GM18505 (cell line): Measurements from ENCODE around the gene SOBP.
A peak's percentile ranks its signal among the peaks of the same experiment; 100 is the strongest.

Experiments
- ATAC-seq: cut with Tn5 transposase; IDR thresholded peaks from one replicate; pipeline ENCODE4 v1.9.1; 2021; ENCODE audit not compliant: unreplicated experiment
- POLR2A ChIP-seq: IDR thresholded peaks from 4 replicates; pipeline ENCODE4 v1.6.1; 2011; ENCODE audit warnings: borderline replicate concordance; ENCODE audit not compliant: insufficient read depth, insufficient read length; ENCODE audit errors: extremely low read depth

The SOBP gene

DNA sequence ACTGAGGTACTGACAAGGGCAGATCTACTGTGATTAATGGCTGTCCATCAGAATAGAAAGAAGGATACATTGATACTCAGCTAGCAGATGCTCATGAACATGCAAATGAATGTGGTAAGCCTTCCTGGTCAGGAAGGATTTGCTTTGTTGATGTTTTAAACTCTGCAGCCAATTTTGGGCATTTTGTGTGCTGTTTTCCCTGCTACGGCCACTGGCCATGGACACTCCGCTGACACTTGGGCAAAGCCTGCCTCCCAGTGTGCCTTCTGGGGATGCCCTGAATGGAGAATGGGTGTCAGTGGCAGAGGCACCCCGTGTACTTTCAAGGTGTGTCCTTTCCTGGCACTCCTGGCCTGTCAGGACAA, 113.1 kb downstream of the SOBP start:
- TF ChIP-seq POLR2A, result no peak
- no peak for ATAC-seq

DNA sequence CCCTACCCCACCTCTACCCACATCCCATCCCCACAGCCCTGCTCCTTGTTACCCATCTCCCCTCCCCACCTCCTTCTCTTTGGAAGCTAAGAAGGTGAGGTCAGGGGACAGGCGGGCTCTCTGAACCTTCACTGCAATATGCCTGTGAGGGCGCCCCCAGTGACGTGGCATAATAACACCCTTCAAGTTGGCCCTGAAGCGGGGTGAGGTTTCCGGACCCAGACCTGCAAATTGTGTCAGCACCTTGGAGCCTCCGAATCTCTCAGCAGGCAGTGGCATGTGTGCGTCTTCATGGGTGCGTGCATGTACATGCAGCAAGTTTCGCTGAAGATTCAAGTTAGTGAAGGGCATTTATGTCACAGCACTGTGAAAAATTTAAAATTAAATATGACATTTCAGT, 114.6 kb downstream of the SOBP start:
- ATAC-seq, result no peak
- TF ChIP-seq POLR2A, result no peak

DNA sequence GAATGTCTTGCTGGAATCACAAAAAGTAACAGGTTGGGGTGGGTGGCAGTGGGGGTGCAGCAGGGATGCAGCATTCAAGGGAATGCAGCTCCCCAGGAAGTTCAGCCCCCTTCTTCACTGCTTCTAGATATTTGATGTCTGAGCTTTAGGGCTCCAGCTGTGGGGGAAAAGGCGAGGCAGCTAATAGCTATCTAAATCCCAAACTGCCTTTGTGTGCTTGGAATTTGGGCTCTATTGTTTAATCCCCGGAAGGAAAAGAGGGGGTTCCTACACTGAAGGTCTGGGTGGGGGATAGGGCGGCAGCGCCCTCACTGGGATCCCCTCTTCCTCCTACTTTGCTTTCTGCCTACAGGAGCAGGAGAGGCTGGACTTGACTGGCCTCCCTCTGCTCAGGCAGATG, 116.5 kb downstream of the SOBP start:
- no peak for TF ChIP-seq POLR2A
- no peak for ATAC-seq

DNA sequence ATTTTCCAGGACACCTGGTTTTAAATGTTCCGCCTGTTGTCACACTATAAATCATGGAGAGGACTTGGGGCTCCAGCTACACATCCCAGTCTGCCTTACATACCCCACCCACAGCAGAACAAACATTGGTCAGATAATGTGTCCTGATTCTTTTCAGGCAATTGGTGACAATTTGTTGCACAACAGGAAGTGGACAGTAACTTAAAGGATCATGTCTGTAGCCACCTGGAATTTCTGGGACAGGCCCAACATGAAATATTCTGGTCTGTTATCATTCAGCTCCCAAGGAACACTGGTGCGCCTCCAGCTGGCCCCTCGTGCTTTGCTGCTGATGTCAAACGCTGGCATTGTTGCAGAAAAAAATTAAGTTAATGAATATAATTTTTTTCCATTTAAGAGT, 117.2 kb downstream of the SOBP start:
- no peak for ATAC-seq

DNA sequence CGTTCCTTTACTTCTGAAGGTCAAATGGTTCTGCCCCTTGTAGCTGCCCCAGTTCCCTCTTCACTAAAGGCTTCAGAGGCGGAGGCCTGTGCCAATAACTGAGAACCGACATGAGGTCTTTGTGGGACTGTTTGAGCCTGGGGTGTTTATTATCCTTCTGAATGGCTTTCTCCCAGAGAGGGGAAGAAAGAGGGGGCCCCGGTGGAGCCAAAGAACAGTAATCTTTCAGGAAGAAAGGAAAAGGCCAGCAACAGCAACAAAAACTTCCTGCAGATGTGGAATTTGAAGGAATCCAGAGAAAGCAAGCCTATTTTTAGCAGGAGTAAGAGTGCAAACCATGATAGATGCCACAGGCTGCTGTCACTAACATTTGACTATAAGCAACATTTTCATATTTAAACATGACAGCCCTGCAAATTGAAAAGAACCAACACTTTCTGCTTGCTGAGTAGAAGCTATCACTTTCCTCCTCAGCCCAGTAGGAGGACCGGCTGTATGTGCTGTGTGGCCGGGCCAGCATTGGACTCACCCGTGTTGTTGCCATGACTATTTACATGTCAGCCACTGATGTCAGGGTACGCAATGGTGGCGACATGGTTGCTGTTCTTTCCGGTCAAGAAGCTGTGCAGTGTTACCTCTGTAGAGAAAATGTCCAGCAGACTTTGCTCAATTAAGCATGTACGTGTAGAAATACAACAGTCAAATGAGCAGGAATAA, 121.3 kb downstream of the SOBP start:
- no peak for ATAC-seq
- TF ChIP-seq POLR2A, result no peak

More for the DNA sequence above, 117.2 kb downstream of the SOBP start:
- no peak for TF ChIP-seq POLR2A

DNA sequence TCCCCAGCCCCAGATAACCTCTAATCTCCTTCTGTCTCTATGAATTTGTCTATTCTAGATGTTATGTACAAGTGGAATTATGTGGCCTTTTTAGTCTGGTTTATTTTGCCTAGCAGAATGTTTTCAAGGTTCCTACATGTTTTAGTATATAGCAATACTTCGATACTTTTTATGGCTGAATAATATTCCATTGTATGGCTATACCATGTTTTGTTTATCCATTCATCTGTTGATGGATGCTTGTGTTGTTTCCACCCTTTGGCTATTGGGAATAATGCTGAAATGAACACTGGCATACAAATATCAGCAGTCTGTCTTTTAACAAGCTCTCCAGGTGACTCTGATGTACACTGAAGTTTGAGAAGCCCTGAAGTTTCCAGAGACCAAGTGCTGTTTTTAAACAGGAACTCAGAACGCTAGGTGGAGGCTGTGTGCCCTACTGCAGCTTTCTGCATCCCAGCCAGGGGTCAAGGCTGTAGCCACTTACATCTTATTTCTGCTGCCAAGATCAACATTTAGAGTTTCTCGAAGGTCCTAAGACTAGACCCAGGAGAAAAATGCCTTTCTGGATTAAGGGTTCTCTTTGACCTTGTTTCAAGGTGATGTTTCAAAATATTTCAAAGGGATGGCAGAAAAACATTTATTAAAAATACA, 123.0 kb downstream of the SOBP start:
- ATAC-seq, result no peak
- TF ChIP-seq POLR2A, result no peak

DNA sequence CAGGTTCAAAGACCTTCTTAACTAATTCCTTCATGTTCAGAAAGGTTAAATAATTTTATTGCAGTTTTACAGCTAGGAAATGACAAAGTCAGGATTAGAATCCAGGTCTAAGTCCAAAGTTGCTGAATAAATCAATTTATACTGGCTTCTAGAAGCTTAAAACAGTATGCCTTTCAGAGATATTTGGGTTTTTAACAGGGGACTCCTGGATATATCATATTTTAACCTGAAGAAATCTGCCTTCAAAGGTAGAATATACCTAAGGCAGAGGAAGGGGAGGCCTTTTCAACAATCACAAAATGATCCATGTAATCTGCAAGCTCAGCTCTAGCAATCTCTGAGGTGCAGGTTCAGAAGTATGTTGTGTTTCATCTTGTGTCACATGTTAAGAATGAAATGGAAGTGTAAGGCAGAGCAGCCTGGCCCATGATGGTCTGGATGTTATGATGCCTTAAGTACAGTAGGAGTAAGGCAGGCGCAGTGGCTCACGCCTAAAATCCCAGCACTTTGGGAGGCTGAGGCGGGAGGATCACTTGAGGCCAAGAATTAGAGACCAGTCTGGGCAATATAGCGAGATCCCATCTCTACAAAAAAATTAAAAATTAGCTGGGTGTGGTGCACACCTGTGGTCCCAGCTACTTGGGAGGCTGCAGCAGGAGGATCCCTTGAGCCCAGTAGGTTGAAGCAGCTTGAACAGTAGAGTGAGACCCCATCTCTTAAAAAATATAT, 123.9 kb downstream of the SOBP start:
- TF ChIP-seq POLR2A, result no peak
- no peak for ATAC-seq

DNA sequence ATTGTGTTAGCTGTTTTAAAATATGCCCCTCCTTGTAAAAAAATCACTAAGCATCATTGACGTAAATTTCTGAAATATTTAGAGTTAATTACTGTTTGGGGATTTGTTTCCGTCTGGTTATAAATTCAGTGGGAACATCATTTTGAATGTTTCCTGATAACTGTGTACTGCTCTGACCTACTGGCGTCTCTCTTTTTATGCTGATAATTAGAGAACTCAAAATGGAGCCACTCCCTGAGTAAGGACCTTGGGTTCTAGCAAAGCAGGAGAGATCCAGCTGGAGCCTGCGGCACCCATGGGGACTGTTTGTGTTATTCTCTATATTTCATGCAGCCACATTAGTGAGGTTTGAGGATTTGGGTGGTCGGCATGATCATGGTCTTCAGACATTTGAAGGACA, 124.9 kb downstream of the SOBP start:
- no peak for ATAC-seq
- TF ChIP-seq POLR2A, result no peak

DNA sequence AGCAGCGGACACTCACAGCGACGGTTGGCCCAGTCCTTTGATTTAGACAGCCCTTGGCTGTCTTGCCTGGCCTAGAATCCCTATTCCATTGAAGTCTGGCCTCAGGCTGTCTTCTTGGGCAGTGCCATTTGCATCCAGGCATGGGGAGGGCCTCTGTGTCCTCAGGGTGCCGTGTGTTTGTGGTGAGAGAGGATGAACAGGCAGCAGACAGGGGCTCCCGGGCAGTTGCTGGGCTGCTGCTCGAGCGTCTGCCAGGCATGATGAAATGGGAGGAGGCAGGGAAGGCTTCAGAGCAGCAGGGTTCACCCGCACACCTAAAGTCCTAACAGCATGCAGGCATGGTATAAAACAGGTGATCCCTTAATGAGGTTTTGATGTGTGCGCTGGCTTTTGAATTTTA, 126.9 kb downstream of the SOBP start:
- no peak for TF ChIP-seq POLR2A
- ATAC-seq, result no peak

DNA sequence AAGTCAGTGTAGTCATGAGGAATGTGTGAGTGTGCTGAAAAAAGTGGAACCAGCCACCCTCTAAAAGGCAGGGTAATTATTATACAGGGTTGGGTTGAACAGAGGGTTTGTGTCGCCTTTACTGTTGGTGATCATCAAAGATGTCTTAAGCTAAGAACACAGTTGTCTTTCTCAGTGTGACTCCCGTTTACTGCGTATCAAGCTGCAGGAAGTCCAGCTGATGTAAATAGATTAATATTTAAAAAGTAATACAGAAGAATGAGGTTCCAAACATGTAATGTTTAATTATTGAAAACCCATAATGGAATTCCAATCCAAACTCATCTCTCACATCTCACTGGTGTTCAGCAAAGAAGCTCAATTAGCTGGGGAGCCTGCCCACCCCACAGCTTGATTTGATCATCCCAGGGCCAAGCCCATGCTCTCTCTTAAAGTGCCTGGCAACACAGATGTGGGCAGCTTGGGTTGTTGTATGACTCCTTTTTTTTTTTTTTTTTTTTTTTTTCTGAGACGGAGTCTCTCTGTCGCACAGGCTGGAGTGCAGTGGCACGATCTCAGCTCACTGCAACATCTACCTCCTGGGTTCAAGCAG, 127.5 kb downstream of the SOBP start:
- no peak for TF ChIP-seq POLR2A
- no peak for ATAC-seq

DNA sequence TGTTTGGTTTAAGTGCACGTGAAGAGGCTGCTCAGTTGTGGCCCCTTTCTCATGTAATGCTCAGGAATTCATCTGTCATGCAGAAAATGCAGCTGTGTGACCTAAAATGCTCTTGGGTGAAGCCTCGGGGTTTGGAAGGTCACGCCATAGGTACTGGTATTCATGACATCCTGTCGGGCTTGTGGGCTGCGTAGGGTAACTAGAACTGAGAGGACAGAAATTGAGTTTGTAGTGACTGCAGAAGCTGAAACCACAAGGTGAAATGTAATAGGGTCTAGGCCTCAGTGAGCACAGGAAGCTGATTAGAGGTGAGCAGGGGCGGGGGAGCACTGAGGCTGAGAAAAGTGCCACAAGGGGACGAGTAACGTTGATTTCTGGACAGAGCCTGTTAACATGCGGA, 128.8 kb downstream of the SOBP start:
- peak; percentile 96 for ATAC-seq
- TF ChIP-seq POLR2A, result no peak

DNA sequence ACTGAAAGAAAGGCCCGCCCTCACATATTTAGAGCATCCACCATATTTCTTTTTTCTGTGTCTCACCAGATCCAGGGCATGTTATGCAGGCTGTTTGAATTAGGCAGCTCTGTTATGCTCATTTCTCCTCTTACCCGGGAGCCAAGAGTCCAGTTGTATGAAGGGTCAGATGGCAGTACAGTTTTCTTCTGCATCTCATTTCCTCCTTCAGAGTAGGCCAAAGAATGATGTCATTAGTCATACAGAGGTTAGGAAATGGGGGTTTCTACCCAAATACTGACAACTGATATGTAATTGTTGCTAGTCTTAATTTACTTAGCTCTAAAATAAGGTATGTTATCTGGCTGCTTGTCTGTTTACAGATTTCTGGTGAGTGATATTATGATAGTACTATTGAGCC, 130.8 kb downstream of the SOBP start:
- TF ChIP-seq POLR2A, result no peak

DNA sequence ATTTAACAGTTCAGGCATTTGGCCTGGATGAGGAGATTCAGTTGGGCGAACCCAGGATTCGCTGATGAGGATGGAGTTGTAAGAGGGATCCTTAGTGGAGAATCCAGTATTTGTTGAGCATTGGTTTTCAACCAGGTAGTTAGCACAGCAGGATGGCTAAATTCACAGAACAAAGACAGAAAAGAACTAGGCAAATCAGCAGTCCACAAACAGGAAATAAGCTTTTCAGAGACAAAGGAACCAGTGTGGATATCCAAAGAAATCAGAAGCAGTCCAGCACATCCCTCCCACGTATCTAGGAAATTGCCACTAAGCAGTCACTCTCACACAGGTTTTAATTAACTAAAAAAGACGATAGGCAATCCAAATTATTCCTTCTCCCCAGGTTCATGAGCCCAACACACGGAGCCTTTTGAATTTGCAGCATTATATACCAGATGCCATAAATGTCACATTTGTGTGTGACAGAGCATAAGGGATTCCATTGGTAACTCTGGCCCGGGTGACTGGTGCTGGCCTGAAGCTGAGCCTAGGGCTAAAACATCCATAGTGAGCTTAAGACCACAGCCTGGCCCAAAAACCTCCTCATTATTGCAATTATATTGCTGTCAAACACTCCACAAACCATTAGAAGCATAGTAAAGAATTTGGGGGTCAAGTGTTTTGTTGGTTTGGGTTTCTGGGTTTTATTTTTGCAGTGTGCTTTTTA, 131.5 kb downstream of the SOBP start:
- ATAC-seq, result no peak
- no peak for TF ChIP-seq POLR2A

More for the DNA sequence above, 130.8 kb downstream of the SOBP start:
- ATAC-seq, result no peak
